Measurements from ENCODE around the gene CHD2.
"Not testable (repeated sequence)": the region's sequence is repeated elsewhere in the genome, so short reads cannot be mapped to it uniquely, and the experiment has no call there.

The CHD2 gene

GRCh38 chr15:93052090-93052879 lies 152.2 kb downstream of the CHD2 start:
- no peak for DNase-seq

- no peak for DNase-seq
Observed at GRCh38 chr15:93055211-93055610, 155.1 kb downstream of the CHD2 start.

GRCh38 chr15:93056836-93057235 lies 156.7 kb downstream of the CHD2 start:
- no peak for DNase-seq

GRCh38 chr15:93057618-93058017 lies 157.5 kb downstream of the CHD2 start:
- DNase-seq, result no peak

- no peak for DNase-seq
Observed at GRCh38 chr15:93058128-93058527, 158.0 kb downstream of the CHD2 start.

- no peak for DNase-seq
Observed at GRCh38 chr15:93058904-93059427, 158.8 kb downstream of the CHD2 start.

- DNase-seq, result no peak
Observed at GRCh38 chr15:93059442-93059841, 159.3 kb downstream of the CHD2 start.

- no peak for DNase-seq
Observed at GRCh38 chr15:93060336-93061248, 160.5 kb downstream of the CHD2 start.

- not testable (repeated sequence) for DNase-seq
Observed at GRCh38 chr15:93062628-93063261, 162.6 kb downstream of the CHD2 start.

GRCh38 chr15:93063262-93063671 lies 163.1 kb downstream of the CHD2 start:
- no peak for DNase-seq

GRCh38 chr15:93063796-93064690 lies 163.9 kb downstream of the CHD2 start:
- DNase-seq, result no peak

GRCh38 chr15:93065641-93066045 lies 165.5 kb downstream of the CHD2 start:
- no peak for DNase-seq

- no peak for DNase-seq
Observed at GRCh38 chr15:93066224-93066681, 166.1 kb downstream of the CHD2 start.

GRCh38 chr15:93066834-93067648 lies 166.9 kb downstream of the CHD2 start:
- no peak for DNase-seq

GRCh38 chr15:93067649-93068085 lies 167.5 kb downstream of the CHD2 start:
- no peak for DNase-seq

GRCh38 chr15:93068581-93069199 lies 168.6 kb downstream of the CHD2 start:
- DNase-seq, result no peak

- no peak for DNase-seq
Observed at GRCh38 chr15:93070132-93070531, 170.0 kb downstream of the CHD2 start.

GRCh38 chr15:93070551-93071296 lies 170.6 kb downstream of the CHD2 start:
- DNase-seq, result no peak

- DNase-seq, result no peak
Observed at GRCh38 chr15:93071469-93071936, 171.4 kb downstream of the CHD2 start.

- DNase-seq, result no peak
Observed at GRCh38 chr15:93072011-93072410, 171.9 kb downstream of the CHD2 start.
